Right ventricle myocardium superior (tissue), 1 donor: Measurements from ENCODE around the gene NFIB. TPM values are rescaled to one million over a fixed set of nuclear protein-coding genes. Genes with fewer than 3 reads are reported as not detected.

Experiments
- ATAC-seq: fragments of 200-7000 bp; cut with Tn5 transposase; one replicate; pipeline ENCODE4 v1.9.1; 2020; ENCODE audit warnings: mild to moderate bottlenecking; ENCODE audit not compliant: poor library complexity
- DNase-seq: peaks from one replicate; pipeline ENCODE4 v3.0.0-alpha.2; 2020
- intact Hi-C: fragments of 100-400 bp; cut with DNase I; formaldehyde crosslinking; loops from one replicate; pipeline ENCODE4 v1.11.2; 2022
- total RNA-seq: library from RNA; stranded (reverse); fragmentation: NEBNext Ultra II Directional; extraction: Animal tissue kit (Norgen Biotek cat#: 25700); gene quantifications from one replicate; pipeline ENCODE4 v1.2.1, GENCODE V29; 2021
- donor health status: DM: no; HTN: yes; CAD: no; lungs with severe emphysema.

The NFIB gene
- total RNA-seq, 1 donor from 2014 or later: 104 TPM

- DNase-seq (peak; percentile 47), ATAC-seq (no peak)
- intact Hi-C loops: loop anchor here (5.0 to 10.0 kb wide), 2 partner anchors 106 to 278 kb away; no protein-coding TSS in a partner anchor
Observed at GRCh38 chr9:14312719-14313377, 1.1 kb downstream of the NFIB start.

GRCh38 chr9:14311956-14312685, 1.8 kb downstream of the NFIB start:
- DNase-seq (no peak), ATAC-seq (no peak)
- intact Hi-C loops: loop anchor here (5.0 to 10.0 kb wide), 2 partner anchors 105 to 277 kb away; no protein-coding TSS in a partner anchor

- intact Hi-C loops: loop anchor here (5.0 to 10.0 kb wide), 2 partner anchors 104 to 277 kb away; no protein-coding TSS in a partner anchor
- no peak for ATAC-seq
- DNase-seq: no peak
Observed at GRCh38 chr9:14311171-14311949, 2.6 kb downstream of the NFIB start.

- no peak for ATAC-seq
- intact Hi-C loops: loop anchor here (5.0 to 10.0 kb wide), 2 partner anchors 103 to 276 kb away; no protein-coding TSS in a partner anchor
- DNase-seq: no peak
Observed at GRCh38 chr9:14310311-14310710, 3.6 kb downstream of the NFIB start.

- ATAC-seq: peak; percentile 24
- intact Hi-C loops: no loop called here
- DNase-seq: no peak
Observed at GRCh38 chr9:14309403-14309802, 4.5 kb downstream of the NFIB start.

GRCh38 chr9:14308853-14309145, 5.1 kb downstream of the NFIB start:
- DNase-seq (no peak), ATAC-seq (no peak)
- intact Hi-C loops: no loop called here

GRCh38 chr9:14307989-14308852, 5.7 kb downstream of the NFIB start:
- ATAC-seq (peak; percentile 84), DNase-seq (no peak)
- intact Hi-C loops: no loop called here

GRCh38 chr9:14306672-14307660, 7.0 kb downstream of the NFIB start:
- DNase-seq (no peak), ATAC-seq (peak; percentile 23)
- intact Hi-C loops: no loop called here

- intact Hi-C loops: no loop called here
- ATAC-seq (no peak), DNase-seq (no peak)
Observed at GRCh38 chr9:14306188-14306587, 7.8 kb downstream of the NFIB start.

GRCh38 chr9:14304259-14304658, 9.7 kb downstream of the NFIB start:
- intact Hi-C loops: no loop called here
- no peak for ATAC-seq
- no peak for DNase-seq

GRCh38 chr9:14303521-14303920, 10.4 kb downstream of the NFIB start:
- ATAC-seq (no peak), DNase-seq (peak; percentile 40)
- intact Hi-C loops: no loop called here

- intact Hi-C loops: no loop called here
- ATAC-seq (no peak), DNase-seq (no peak)
Observed at GRCh38 chr9:14303100-14303499, 10.8 kb downstream of the NFIB start.

- DNase-seq: no peak
- ATAC-seq: no peak
- intact Hi-C loops: no loop called here
Observed at GRCh38 chr9:14302405-14302804, 11.5 kb downstream of the NFIB start.

GRCh38 chr9:14301583-14302021, 12.3 kb downstream of the NFIB start:
- ATAC-seq (peak; percentile 10), DNase-seq (no peak)
- intact Hi-C loops: no loop called here

- intact Hi-C loops: no loop called here
- no peak for DNase-seq
- ATAC-seq: peak; percentile 45
Observed at GRCh38 chr9:14301006-14301405, 12.9 kb downstream of the NFIB start.

- DNase-seq (no peak), ATAC-seq (no peak)
- intact Hi-C loops: no loop called here
Observed at GRCh38 chr9:14300588-14300987, 13.4 kb downstream of the NFIB start.

- ATAC-seq (no peak), DNase-seq (no peak)
- intact Hi-C loops: no loop called here
Observed at GRCh38 chr9:14300040-14300439, 13.9 kb downstream of the NFIB start.
